Neuronal stem cell (in vitro differentiated cells): ENCODE data around the gene RGS7BP.

Experiments used
- DNase-seq: peaks from one replicate; pipeline ENCODE4 v3.0.0-alpha.2; 2013; ENCODE audit warnings: low spot score
- H2AFZ ChIP-seq: one replicate; pipeline ENCODE4 v1.6.1; 2013; ENCODE audit warnings: mild to moderate bottlenecking, low read length, inconsistent platforms
- H2AK5ac ChIP-seq: 2 replicates; pipeline ENCODE4 v1.6.1; 2013; ENCODE audit warnings: low read depth, mild to moderate bottlenecking, inconsistent platforms, low read length, moderate library complexity, mixed read lengths
- H2BK120ac ChIP-seq: 2 replicates; pipeline ENCODE4 v1.6.1; 2013; ENCODE audit warnings: low read depth, mild to moderate bottlenecking, inconsistent platforms, low read length, moderate library complexity, mixed read lengths
- H2BK12ac ChIP-seq: one replicate; pipeline ENCODE4 v1.6.1; 2013; ENCODE audit warnings: low read length, inconsistent platforms
- H2BK15ac ChIP-seq: 2 replicates; pipeline ENCODE4 v1.6.1; 2013; ENCODE audit warnings: mild to moderate bottlenecking, low read length, inconsistent platforms, mixed read lengths
- H2BK5ac ChIP-seq: one replicate; pipeline ENCODE4 v1.6.1; 2013; ENCODE audit warnings: inconsistent platforms, mild to moderate bottlenecking, low read length, moderate library complexity
- H3K14ac ChIP-seq: one replicate; pipeline ENCODE4 v1.6.1; 2013; ENCODE audit warnings: low read length, inconsistent platforms
- H3K18ac ChIP-seq: 2 replicates; pipeline ENCODE4 v1.6.1; 2013; ENCODE audit warnings: low read length, inconsistent platforms
- H3K23ac ChIP-seq: 2 replicates; pipeline ENCODE4 v1.6.1; 2013; ENCODE audit warnings: low read depth, mild to moderate bottlenecking, mixed read lengths, low read length, inconsistent platforms; ENCODE audit not compliant: poor library complexity
- H3K27ac ChIP-seq: replicated peaks from 3 replicates; pipeline ENCODE4 v1.5.1; 2013; ENCODE audit warnings: low read length, inconsistent platforms
- H3K27me3 ChIP-seq, 3 experiments: 2 replicates each; pipeline ENCODE4 v1.6.1; 2013; ENCODE audit warnings: low read length in 3 of 3, mild to moderate bottlenecking in 2 of 3, inconsistent platforms in 1 of 3, low read depth in 1 of 3, mixed read lengths in 1 of 3, moderate library complexity in 1 of 3; ENCODE audit not compliant: control insufficient read depth in 3 of 3, insufficient read depth in 3 of 3
- H3K36me3 ChIP-seq, 2 donors: replicated peaks in 1 of 2; 2 replicates each; pipeline ENCODE4 v1.6.1; 2013; ENCODE audit warnings: low read length in 2 of 2; ENCODE audit not compliant: control insufficient read depth in 2 of 2, insufficient read depth in 2 of 2
- H3K4ac ChIP-seq: 2 replicates; pipeline ENCODE4 v1.6.1; 2013; ENCODE audit warnings: inconsistent platforms, mild to moderate bottlenecking, low read length, moderate library complexity
- H3K4me1 ChIP-seq, 2 donors: 1 replicate in 1 of 2; 2 replicates in 1 of 2; pipeline ENCODE4 v1.6.1; 2013; ENCODE audit warnings: low read length in 2 of 2, low read depth in 1 of 2; ENCODE audit not compliant: control insufficient read depth in 2 of 2, insufficient read depth in 1 of 2
- H3K4me2 ChIP-seq: one replicate; pipeline ENCODE4 v1.6.1; 2013; ENCODE audit warnings: mild to moderate bottlenecking, low read length, inconsistent platforms; ENCODE audit not compliant: insufficient read depth, poor library complexity, severe bottlenecking
- H3K4me3 ChIP-seq, 2 donors: 2 replicates each; pipeline ENCODE4 v1.5.1; 2013; ENCODE audit warnings: low read length in 2 of 2, mild to moderate bottlenecking in 2 of 2, inconsistent platforms in 1 of 2, moderate library complexity in 1 of 2
- H3K79me1 ChIP-seq: one replicate; pipeline ENCODE4 v1.6.1; 2013; ENCODE audit warnings: low read depth, mild to moderate bottlenecking, inconsistent platforms, low read length, moderate library complexity
- H3K9ac ChIP-seq: one replicate; pipeline ENCODE4 v1.6.1; 2013; ENCODE audit warnings: mild to moderate bottlenecking, low read depth, low read length, inconsistent platforms; ENCODE audit not compliant: poor library complexity
- H3K9me3 ChIP-seq, 2 donors: replicated peaks in 1 of 2; 2 replicates each; pipeline versions ENCODE3 to v1.6.1; 2013; ENCODE audit warnings: low read length in 2 of 2, mild to moderate bottlenecking in 2 of 2, inconsistent platforms in 1 of 2, low read depth in 1 of 2, mixed read lengths in 1 of 2, moderate library complexity in 1 of 2; ENCODE audit not compliant: control insufficient read depth in 2 of 2, insufficient read depth in 1 of 2
- H4K8ac ChIP-seq: one replicate; pipeline ENCODE4 v1.6.1; 2013; ENCODE audit warnings: low read depth, mild to moderate bottlenecking, inconsistent platforms, low read length, moderate library complexity
- H4K91ac ChIP-seq: one replicate; pipeline ENCODE4 v1.6.1; 2013; ENCODE audit warnings: low read length, low read depth, mild to moderate bottlenecking, inconsistent platforms; ENCODE audit not compliant: poor library complexity
- WGBS, 2 donors: extraction: QIAGEN DNeasy Blood & Tissue Kit; methylation state at CpG; one replicate each; pipeline ENCODE4 v1.1.7; 2013; ENCODE audit warnings: missing lambda C conversion rate in 2 of 2, mixed read lengths in 1 of 2; ENCODE audit not compliant: insufficient read length in 2 of 2, insufficient replicate concordance in 1 of 2; ENCODE audit errors: extremely low coverage in 2 of 2; 5-methylcytosine and 5-hydroxymethylcytosine counted together

RGS7BP gene

DNA sequence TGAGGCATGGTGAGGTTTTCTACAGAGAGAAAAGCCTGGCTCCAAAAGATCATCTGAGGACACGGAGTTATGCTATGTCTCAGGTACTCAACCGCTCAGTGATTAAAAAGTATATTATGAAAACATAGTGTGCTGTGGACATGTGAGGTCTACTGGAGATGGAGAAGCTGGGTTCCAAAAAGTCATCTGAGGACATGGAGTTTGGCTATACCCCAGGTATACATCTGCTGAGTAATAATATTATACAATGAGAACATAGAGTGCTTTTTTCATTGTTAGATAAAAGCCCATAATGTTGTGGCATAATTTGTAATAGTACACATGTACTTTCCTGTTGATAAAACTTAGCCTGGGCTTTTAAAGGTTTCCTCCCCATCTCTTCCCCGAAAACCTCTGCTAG lies 113.8 kb downstream of the RGS7BP start:
- H2BK5ac ChIP-seq, result no peak overlapping the region
- H2BK15ac ChIP-seq, result no peak overlapping the region
- no peaks in the 10 kb centered on the region for H3K79me1 ChIP-seq
- H2BK12ac ChIP-seq, result no peak overlapping the region
- H3K4ac ChIP-seq, result no peak overlapping the region
- H3K27me3 ChIP-seq, result peaks cover 0 to 6% (median 0%) of the 10 kb centered on the region in 3 experiments
- no CpG with 5 or more reads among the region's 3 CpGs for WGBS, 2 donors
- no peak overlapping the region for H3K18ac ChIP-seq
- no peak overlapping the region for H4K8ac ChIP-seq
- no peak overlapping the region for H2AFZ ChIP-seq
- no peak overlapping the region for H2BK120ac ChIP-seq
- H3K36me3 ChIP-seq, result no peaks in the 10 kb centered on the region
- no peak overlapping the region for H3K4me3 ChIP-seq
- H3K4me1 ChIP-seq, result no peaks in the 10 kb centered on the region
- DNase-seq, result no peak
- H3K9me3 ChIP-seq, result no peaks in the 10 kb centered on the region
- no peak overlapping the region for H3K23ac ChIP-seq
- no peak overlapping the region for H3K4me2 ChIP-seq
- no peak overlapping the region for H4K91ac ChIP-seq
- H3K9ac ChIP-seq, result no peak overlapping the region
- H3K14ac ChIP-seq, result no peak overlapping the region
- H3K27ac ChIP-seq, result no peak overlapping the region
- no peak overlapping the region for H2AK5ac ChIP-seq

DNA sequence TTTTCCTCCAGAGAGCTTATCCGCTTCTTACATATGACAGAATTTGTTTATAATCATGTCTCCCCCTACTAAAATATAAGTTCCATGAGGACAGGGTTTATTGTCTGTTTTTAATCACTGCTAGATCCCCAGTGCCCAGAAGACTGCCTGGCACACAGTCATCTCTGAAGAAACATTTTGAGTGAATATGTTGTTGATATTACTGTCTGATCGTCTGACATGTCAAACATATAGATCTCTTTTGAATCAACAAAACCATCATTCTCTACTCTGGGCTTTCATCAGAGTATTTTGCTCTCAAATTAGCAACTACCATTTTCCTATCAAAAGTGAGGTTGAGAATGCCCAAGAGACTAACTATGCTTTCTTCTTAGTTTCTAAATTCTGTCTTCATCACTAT lies 117.2 kb downstream of the RGS7BP start:
- Histone ChIP-seq H3K4me2 (no peak overlapping the region), H2BK15ac (no peak overlapping the region), H3K79me1 (no peaks in the 10 kb centered on the region), H2BK120ac (no peak overlapping the region), H3K9me3 (no peaks in the 10 kb centered on the region), H3K14ac (no peak overlapping the region), H2BK12ac (no peak overlapping the region), H3K4me3 (no peak overlapping the region), H2AK5ac (no peak overlapping the region), H3K36me3 (no peaks in the 10 kb centered on the region), H2AFZ (no peak overlapping the region), H3K18ac (no peak overlapping the region), H3K4ac (no peak overlapping the region), H2BK5ac (no peak overlapping the region), H3K4me1 (no peaks in the 10 kb centered on the region), H4K8ac (no peak overlapping the region), H3K27ac (no peak overlapping the region), H4K91ac (no peak overlapping the region), H3K27me3 (peaks cover 0 to 6% (median 0%) of the 10 kb centered on the region in 3 experiments), H3K23ac (no peak overlapping the region), H3K9ac (no peak overlapping the region)
- DNase-seq, result no peak
- WGBS, 2 donors, result no CpG with 5 or more reads among the region's 2 CpGs

DNA sequence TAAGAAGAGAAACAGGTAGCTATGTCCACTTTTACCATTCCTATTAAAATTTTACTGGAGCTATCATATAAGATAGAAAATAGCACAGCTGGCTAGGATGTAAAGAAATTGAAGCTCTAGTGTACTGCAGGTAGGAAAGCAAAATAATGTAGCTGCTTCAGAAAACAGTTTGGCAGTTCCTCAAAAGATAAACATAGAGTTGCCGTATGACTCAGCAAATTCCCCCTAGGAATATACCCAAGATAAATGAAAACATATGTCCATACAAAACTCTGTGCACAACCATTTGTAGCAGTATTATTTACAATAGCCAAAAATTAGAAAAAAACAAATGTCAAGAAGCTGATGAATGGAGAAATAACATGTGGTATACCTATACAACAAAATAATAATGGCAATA lies 119.9 kb downstream of the RGS7BP start:
- Histone ChIP-seq H2AK5ac (no peak overlapping the region), H2BK12ac (no peak overlapping the region), H3K14ac (no peak overlapping the region), H3K18ac (no peak overlapping the region), H2BK15ac (no peak overlapping the region), H3K27me3 (peaks cover 0 to 6% (median 0%) of the 10 kb centered on the region in 3 experiments), H2BK120ac (no peak overlapping the region), H3K4me2 (no peak overlapping the region), H3K4me3 (no peak overlapping the region), H3K4ac (no peak overlapping the region), H3K36me3 (no peaks in the 10 kb centered on the region), H3K4me1 (peaks cover 0 to 2% of the 10 kb centered on the region in 2 donors), H2BK5ac (no peak overlapping the region), H2AFZ (no peak overlapping the region), H3K79me1 (no peaks in the 10 kb centered on the region), H4K91ac (no peak overlapping the region), H3K27ac (no peak overlapping the region), H3K23ac (no peak overlapping the region), H3K9ac (no peak overlapping the region), H3K9me3 (no peaks in the 10 kb centered on the region), H4K8ac (no peak overlapping the region)
- no peak for DNase-seq
- WGBS, 2 donors, result no CpG with 5 or more reads among the region's 1 CpG

DNA sequence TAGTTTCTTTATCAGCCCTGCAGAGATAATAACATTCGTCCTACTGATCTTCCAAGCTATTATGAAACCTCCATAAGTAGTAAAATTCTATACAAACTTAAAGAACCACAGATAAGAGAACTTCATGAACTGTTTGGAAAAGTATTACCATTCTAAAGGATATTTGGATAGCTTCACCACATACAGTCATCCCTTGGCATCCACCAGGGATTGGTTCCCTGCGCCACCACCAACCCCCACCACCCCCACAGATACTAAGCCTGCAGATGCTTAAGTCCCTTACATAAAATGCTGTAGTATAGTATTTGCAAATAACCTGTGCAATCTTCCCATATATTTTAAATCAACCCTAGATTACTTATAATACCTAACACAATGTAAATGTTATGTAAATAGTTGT lies 123.1 kb downstream of the RGS7BP start:
- Histone ChIP-seq H4K91ac (no peak overlapping the region), H3K4me1 (peaks cover 0 to 4% of the 10 kb centered on the region in 2 donors), H3K18ac (no peak overlapping the region), H3K36me3 (no peaks in the 10 kb centered on the region), H3K27me3 (no peaks in the 10 kb centered on the region), H3K23ac (no peak overlapping the region), H2BK12ac (no peak overlapping the region), H2AK5ac (no peak overlapping the region), H3K9me3 (no peaks in the 10 kb centered on the region), H2BK5ac (no peak overlapping the region), H3K4me2 (no peak overlapping the region), H4K8ac (no peak overlapping the region), H2AFZ (no peak overlapping the region), H2BK120ac (no peak overlapping the region), H3K79me1 (no peaks in the 10 kb centered on the region), H3K4me3 (no peak overlapping the region), H3K9ac (no peak overlapping the region), H3K4ac (no peak overlapping the region), H2BK15ac (no peak overlapping the region), H3K27ac (no peak overlapping the region), H3K14ac (no peak overlapping the region)
- DNase-seq, result no peak
- no CpG with 5 or more reads among the region's 2 CpGs for WGBS, 2 donors
